ENCODE measurements around the gene FSIP2.
A peak's percentile ranks its signal among the peaks of the same experiment; 100 is the strongest.

The FSIP2 gene, protein sequence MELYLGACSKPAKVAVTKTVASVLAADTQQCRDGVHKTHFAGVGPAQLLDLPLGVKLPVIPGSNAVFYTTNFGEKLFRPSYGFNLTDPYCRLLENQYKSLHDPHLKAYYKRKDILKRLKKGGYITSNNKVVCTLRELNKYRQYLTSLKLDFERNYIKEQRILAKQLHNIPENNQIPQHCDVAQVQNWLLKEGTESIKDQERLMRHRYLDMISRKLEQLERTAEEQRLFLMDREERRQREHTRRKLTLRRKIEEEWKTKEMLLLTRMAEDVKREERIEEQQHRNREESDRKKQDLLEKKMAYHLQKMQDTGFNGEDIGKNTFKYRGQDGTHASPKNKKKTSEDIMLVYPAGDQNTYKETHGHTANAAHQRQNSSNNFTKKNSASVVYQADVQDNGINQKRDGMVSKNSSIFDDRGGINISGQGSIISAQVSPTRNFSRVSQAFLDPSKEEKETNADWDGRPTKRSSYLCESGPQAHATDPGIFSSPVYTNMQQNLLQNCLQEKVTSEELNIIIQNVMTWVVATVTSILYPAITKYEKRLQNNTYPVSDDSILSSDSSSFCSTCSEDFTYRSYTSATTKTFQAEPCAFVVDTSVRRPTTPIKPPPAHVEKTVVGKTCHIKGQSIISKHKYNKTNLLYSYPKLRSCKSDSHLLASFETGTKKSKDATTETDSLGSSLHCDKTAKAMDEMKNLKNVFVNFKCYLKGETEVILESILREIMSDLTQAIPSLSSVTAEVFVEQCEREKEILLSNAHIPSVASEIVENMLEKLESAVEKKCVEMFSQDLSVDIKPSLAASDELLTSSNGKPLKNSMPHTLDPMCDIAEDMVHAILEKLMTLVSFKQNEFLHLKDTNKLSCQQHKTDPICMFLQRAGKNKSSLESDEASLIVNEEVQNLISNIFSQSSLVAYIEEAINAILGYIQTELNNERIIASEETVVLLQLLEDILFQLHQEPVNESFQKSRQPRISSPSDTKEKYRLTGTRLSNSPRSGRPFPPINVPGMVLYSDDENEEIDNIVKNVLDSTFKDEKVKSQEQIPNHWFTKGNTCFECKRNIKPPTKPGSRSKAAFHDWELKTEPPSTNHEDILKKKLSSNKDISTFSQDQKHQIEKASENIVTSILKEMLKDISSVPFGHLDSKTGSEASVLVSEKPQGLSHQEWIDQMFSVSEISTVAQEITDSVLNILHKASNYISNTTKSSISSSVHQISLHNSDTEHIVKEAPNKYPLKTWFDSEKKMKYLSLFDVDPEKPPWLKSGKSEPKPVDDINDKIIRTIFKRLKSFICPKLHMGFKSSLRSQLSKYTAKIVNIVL (N-terminal part only)

DNA sequence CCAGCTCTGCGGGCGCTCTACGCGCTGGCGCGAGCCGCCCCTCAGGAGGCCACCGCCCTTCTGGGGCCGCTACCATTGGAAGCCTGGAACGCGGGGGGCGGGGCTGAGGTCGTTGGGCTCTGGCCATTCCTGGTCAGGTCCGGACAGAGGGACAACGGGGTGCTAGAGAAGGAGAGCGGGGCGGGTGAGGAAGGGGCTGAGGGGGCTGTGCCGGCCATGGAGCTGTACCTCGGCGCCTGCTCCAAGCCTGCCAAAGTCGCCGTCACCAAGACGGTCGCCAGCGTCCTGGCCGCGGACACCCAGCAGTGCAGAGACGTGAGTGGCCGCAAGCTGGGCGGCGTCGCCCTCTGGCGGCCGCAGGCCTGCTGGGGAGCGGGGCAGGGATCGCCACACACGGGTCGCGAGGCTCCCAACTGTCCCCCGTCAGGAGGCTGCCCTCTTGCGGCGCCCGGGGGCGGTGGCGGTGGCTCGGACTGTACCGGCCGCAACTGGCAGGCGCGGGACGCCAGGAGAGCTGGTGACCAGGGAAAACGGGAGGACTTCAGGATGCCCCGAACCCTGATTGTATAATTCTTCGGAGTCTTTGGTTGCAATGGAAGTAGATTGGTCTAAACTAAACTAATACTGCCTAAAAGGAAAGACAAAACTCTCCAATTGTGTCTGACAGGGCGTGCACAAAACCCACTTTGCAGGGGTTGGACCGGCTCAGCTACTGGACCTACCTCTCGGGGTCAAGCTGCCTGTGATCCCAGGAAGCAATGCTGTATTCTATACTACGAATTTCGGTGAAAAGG lies at the start of gene FSIP2:
Gene FSIP2, plus strand, starts transcription at position 126 of the 794 bp plus-strand sequence. Its CDS starts 91 bp downstream, at position 217.
- peak; percentile 1 for DNase-seq (ENCODE audit: low read depth)

DNA sequence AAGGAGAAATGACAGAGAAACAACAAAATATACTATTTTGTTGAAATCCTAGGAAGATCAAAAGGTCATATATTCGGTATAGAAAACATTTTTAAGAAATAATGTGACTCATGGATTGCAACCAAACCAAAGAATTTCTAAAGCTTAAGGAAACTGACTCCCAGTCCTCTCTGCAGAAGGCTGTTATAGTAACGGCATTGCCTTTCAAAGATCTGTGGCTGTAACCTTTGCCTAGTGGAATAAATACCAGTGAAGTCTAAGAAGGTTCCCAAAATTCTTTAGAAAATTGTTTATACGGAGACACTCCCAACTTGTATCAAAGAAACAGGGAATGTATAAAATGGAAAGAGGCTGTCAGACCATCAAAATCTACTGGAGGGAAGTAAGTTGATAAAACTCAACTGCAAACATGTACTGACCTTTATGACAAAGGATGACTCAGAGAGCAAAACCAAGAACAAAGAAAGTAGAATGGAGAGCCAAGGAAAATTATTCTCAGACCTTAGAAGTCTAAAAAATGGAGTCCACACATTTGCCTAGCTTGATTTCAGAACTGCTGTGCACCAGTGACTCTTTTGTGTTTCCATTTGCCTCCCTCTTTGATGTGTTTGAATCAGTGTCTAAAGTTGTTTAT lies 48.6 kb upstream of the FSIP2 start:
- no peak for DNase-seq (ENCODE audit: low read depth)

DNA sequence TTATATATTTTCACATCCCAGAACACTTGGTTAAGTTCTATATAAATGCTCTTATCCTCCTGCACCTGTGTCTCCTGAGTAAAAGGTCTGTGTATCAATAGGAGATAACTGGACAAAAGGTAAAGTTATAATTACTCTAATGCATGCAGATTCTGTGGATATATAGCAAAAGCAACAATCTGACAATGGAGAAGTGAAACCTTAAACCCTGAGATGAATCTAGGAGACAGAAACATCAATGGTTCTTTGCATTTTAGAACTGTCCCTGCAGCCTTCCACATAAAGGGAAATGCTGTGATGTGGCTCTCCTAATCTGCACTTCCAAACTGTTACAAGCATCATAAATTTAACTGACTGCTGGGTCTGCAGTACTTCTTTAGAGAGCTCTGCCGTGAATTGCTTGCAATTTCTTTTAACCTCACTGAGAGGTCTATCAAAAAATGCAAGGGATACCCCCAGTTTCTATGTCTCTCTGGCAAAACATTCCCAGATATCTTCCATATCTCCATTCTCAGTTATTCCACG lies 42.8 kb upstream of the FSIP2 start:
- DNase-seq (ENCODE audit: low read depth), result no peak

DNA sequence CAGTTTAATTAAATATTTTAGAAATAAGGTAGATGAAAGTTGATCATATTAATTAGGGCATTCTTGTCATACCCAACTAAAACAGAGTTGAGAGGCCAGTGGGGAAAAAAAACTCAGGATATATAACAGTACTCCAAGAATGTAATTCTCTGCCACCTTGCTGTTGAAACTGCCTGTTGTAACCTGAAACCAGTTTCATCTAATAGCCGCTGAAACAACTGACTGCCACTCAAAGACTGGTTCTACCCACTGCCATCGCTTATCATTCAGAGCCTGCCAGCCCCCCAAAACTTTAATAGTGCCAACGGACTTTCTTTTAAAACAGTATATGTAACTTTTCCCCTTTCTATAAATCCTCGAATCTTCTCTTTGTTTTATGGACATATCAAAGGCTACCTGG lies 37.7 kb upstream of the FSIP2 start:
- no peak for DNase-seq (ENCODE audit: low read depth)

DNA sequence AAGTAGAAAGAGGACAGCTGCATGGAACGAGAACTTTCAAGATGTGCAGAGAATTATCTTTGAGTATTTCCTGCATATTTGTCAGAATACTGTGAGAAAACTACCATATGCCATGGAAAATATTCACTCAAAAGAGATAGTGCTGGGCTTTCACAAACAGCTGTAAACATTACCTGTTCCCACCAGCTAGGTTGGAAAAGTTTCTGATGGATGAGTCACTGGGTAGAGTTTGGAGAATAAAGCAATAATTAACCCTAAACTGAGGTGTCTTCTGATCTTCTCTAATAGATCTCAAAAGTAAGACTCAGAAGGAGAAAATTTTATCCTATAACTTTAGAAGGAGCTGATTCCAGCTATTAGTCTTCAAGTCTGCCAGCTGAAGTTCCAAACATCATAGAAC lies 3.9 kb upstream of the FSIP2 start:
- no peak for DNase-seq (ENCODE audit: low read depth)

DNA sequence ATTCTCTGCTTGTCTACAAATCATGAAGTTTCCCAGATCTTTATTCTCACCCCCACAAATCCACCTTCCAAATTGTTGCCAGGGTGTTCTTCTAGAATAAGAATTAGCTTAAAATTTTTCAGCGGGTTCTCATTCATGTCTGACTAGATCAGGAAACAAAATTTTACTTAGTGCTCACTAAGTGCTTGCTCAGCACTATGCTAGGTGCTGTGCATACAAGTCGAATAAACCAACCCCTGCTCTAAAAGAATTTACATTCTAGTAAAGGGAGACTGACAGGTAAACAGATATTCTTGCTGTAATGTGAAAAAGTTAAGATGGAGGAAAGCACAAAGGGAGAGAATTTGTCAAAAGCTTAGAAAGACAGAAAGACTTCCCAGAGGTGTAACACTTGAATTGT lies 2.4 kb upstream of the FSIP2 start:
- DNase-seq (ENCODE audit: low read depth), result no peak

DNA sequence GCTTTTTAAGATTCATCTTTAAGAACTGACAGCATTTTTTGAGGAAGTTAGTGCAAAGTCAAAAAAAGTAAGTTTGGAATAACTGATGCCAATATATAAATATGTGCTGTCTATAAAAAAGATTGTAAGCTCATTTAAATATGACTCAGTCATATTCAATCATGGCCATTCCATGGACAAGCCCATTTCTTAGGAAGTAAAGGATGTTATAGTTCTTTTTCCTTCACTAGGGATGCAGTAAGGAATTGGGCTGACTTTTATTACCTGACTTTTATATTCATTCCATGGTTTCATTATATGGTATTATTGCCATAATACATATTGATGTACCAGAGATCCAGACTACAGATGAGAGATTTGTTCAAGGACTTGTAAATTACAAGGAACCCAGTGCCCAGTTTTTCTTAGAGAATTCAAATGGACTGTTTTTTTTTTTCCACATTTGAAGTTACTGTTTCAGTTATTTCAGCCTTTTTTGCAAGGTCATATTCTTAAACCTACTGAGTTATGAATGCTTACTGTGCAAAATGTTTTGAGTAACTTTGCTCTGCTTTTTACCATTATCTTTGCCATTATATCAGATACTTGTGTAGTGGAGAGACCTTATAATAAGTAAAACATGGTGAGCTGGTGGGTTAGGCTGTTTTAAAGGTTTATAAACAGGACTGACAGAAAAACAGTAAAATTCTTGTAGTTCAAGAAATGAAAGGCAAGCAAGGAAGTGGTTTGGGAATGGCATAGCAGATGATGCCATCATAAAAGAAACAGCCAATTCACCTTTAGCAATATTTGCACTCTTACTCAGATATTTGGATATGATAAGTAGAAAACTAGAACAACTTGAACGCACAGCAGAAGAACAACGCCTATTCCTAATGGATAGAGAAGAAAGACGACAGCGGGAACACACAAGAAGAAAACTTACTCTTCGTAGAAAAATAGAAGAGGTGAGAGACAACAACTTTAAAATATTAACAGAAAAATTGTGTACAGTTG lies 7.6 kb downstream of the FSIP2 start:
- DNase-seq (ENCODE audit: low read depth), result no peak

DNA sequence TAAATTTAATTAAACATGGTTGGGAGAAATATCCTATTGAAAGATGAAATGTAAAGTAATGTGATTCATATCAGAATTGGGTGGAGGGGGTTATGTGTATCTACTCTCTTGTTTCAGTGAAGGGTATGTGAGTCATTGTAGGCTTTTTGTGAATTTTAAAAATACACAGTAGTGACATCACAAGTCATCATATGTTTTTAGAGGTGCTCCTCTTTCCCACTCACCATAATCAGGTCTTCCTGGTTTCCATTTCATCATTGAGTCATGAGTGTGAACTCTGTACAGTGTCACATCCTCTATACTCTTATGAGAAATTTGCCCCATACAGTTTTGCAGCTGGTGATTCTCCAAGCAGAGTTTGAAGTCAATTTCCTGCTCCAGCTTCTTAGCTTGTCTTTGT lies 18.8 kb downstream of the FSIP2 start:
- no peak for DNase-seq (ENCODE audit: low read depth)

DNA sequence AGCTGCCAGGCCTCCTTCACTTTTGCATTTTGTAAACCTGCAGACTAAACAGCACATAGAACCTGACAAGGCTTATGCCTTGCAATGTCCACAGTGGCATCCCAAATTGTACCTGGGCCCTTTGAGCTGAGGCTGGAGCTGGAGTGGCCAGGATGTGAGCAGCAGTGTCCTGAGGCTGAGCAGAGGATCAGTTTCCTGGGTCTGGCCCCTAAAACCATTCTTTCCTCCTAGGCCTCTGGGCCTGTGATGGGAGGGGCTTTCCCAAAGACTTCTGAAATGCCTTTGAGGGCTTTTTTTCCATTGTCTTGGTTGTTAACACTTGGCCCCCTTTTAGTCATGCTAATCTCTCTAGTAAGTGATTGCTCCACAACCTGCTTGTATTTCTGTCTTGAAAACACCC lies 32.8 kb downstream of the FSIP2 start:
- no peak for DNase-seq (ENCODE audit: low read depth)

DNA sequence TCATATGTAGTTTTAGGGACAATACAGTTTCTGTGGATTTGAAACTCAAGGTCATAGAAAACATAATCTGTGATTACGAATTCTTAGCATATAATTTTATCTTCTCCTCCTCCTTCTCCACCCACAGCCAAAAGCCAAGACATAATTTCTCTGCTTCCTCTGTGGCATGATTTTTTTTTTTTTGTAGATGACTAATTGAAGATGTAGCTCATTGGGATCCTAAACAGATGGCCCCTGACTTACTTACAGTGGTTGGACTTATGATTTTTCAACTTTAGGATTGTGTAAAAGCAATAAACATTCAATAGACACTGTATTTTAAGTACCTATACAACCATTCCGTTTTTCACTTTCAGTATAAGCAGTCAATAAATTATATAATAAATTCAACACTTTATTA lies 42.3 kb downstream of the FSIP2 start:
- DNase-seq (ENCODE audit: low read depth), result no peak

DNA sequence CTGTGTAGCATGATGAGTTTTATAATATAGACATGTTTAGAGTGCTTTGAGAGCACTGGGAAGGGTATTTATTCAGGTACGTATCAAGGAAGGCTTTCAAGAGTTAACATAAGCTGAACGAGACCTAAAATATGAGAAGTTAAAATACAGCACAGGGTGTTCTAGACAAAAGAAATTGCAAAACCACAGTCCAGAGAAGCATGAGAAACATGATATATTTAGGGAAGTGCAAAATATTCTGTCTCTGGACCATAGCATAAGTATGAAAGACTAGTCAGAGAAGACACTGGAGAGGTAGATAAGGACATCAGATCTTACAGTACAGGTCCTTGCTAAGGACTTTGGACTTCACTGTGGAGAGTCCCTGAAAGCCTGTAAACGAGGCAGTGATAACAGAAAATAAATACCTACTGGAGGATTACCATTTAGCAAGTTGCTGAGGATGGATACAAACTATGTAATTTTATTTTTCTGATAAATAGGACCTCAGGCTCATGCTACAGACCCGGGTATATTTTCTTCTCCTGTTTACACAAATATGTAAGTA lies 43.7 kb downstream of the FSIP2 start:
- DNase-seq (ENCODE audit: low read depth), result no peak

DNA sequence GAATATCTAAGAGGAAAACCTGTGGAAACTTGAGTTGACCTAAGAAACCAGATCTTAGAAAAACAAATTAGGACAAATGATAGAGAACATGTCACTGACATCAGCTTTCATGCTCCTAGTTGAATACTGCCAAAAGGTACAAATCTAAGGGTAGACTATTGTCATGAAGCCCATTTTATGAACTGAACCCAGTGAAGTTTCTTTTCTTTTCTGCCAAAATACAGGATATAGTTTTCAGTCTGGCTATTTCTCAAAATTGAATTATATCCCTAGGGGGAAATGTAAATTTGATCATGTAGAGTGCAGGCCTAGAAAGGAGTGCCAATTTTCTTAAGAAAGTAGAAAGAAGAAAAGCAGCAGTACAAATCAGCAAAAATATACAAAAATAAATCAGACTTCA lies 46.6 kb downstream of the FSIP2 start:
- DNase-seq (ENCODE audit: low read depth), result no peak

DNA sequence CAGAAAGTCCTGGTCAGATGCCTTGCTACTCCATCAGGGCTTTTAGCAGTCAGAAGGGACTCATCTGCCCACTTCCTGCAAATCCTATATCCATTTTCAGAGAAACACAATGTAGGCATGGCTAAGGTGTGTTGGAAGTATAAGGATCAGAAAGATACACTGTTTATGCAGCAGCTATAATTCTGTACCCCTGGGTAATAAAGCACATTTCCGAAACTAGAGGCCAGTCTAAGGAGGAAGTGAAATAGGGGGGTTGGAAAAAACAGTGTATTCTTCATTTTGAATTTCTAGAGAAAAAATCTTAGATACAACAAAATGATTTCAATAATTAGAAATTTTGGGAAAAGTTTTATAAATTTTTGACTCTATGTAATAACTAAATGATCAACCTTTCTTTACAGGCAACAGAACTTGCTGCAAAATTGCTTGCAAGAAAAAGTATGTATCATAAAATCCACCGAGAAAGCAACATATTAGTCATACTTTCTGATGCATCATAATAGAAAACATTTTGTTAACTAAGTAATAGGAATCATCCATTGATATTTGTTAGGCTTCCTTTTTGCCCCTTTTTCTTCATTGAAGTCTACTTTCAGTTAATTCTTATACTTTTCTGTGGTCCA lies 47.4 kb downstream of the FSIP2 start:
- no peak for DNase-seq (ENCODE audit: low read depth)

DNA sequence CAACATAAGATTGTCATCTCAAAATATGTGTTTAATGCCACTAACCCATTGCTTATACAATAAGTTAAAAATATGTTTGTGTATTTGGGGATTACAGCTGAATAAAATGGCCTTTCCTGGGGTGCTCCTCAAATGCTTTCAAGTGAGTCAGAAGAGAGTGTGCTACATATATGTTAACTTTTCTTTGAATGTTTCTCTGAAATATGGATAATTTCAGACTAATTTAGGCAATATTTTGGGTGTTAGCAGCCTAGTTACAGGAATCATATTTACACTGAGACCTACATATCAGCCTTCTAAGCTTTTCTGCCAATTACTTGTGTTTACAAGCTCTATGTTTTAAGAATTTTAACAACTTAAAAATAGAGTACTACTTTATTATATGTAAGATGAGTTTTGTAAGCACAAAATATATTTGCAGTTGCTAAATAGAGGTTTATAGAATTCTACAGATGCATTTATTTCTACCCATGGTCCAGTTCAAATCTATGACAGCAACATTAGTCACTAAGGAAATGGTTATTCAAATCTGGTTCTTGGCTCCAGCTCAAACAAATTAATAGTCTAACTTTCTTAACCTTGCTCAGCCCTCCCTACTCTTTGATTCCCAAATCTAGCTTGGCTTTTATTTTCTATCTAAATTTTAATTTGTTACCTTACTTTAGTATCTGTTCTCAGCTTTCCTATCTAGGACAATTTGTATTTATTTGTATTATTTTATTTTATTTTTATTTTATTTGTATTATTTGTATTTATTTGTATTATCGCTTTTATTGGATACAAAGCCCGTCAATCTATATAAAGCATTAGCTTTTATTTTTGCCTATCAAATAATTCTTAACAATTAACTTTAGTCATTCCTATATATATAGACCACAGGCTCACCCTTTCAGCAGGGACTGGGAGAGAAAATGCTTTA lies 48.9 kb downstream of the FSIP2 start:
- no peak for DNase-seq (ENCODE audit: low read depth)

DNA sequence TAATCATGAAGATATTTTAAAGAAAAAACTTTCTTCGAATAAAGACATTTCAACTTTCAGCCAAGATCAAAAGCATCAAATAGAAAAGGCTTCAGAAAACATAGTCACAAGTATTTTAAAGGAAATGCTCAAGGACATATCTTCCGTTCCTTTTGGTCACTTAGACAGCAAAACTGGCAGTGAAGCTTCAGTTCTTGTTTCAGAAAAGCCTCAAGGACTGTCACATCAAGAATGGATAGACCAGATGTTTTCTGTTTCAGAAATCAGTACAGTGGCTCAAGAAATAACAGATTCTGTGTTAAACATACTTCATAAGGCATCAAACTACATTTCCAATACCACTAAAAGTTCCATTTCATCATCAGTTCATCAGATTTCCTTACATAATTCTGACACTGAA lies 51.8 kb downstream of the FSIP2 start:
- no peak for DNase-seq (ENCODE audit: low read depth)

DNA sequence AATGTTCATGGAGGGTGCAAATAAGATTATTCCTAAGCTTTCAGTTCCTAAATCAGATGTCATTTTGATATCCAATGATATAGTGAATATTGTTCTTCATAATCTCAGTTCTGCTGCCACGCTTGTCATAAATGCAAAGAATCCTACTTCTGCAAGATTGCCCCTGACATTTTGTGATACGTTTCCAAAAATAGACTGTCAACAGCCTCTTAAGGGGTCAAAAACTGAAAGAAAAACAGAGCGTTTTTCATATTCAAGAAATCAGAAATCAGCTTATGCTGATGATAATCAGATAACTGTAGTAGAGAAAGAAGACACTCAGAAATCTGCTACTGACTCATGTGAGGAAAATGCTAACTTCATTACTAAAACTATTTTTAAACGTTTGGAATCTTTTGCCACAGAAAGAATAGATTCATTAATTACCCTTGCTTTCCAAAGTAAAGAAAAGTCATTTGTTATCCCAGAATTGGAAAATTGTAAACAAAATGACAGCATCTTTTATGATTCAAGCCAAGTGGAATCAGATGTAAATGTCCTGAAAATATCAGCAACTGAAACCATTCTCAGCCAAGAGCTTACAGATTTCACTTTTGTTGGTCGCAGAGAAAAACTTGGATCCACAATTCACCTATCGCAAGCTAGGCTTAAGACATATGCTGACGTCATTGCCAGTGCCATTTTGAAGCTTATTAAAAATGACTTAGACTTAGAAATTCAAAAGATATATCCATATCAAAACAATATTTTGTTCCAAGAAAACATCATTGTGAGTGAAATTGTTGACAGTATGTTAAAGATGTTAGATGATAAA lies 55.1 kb downstream of the FSIP2 start:
- no peak for DNase-seq (ENCODE audit: low read depth)

DNA sequence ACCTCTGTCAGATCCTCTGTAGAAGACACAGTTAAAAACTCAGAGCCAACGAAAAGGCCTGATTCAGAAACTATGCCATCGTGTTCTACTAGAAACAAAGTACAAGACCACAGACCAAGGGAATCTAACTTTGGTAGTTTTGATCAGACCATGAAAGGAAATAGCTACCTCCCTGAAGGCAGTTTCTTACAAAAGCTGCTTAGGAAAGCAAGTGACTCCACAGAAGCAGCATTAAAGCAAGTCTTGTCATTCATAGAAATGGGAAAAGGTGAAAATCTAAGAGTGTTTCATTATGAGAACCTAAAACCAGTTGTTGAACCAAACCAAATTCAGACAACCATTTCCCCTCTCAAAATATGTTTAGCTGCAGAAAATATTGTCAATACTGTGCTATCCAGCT lies 58.2 kb downstream of the FSIP2 start:
- no peak for DNase-seq (ENCODE audit: low read depth)
